Progenitor cell of endocrine pancreas (in vitro differentiated cells): Measurements from ENCODE around the gene ADSS1. TPM values are rescaled to one million over a fixed set of nuclear protein-coding genes. Genes with fewer than 3 reads are reported as not detected.
A peak's percentile ranks its signal among the peaks of the same experiment; 100 is the strongest.
"Not testable (repeated sequence)": the region's sequence is repeated elsewhere in the genome, so short reads cannot be mapped to it uniquely, and the experiment has no call there.

Experiments used
- DNase-seq: peaks from one replicate; pipeline ENCODE4 v3.0.0; 2021; ENCODE audit warnings: low spot score; ENCODE audit not compliant: unreplicated experiment
- H3K27ac Mint-ChIP-seq: 2 replicates; pipeline ENCODE4 v1.8.0; 2021; ENCODE audit warnings: mild to moderate bottlenecking, moderate library complexity, mixed read lengths
- H3K27me3 Mint-ChIP-seq: 2 replicates; pipeline ENCODE4 v1.8.0; 2021; ENCODE audit warnings: mixed read lengths
- H3K36me3 Mint-ChIP-seq: 2 replicates; pipeline ENCODE4 v1.8.0; 2022; ENCODE audit warnings: mixed read lengths; ENCODE audit not compliant: insufficient read depth
- H3K4me1 Mint-ChIP-seq: 2 replicates; pipeline ENCODE4 v1.8.0; 2021; ENCODE audit warnings: low read depth, mixed read lengths
- H3K4me3 Mint-ChIP-seq: 2 replicates; pipeline ENCODE4 v1.8.0; 2021; ENCODE audit warnings: low read depth, mild to moderate bottlenecking, moderate library complexity, mixed read lengths
- H3K9me3 Mint-ChIP-seq: 2 replicates; pipeline ENCODE4 v1.8.0; 2021; ENCODE audit warnings: low read depth, mixed read lengths
- total RNA-seq: library from RNA; stranded (reverse); gene quantifications from 2 replicates; pipeline ENCODE4 v1.2.1, GENCODE V29; 2021
- TF ChIP-seq, protein P1 (sequence below): fragments of 200-600 bp; sonication (generic); IDR thresholded peaks from one replicate; pipeline ENCODE4 v1.5.0; 2021; ENCODE audit warnings: antibody characterized with exemption, mild to moderate bottlenecking; ENCODE audit not compliant: unreplicated experiment

Gene ADSS1
- total RNA-seq, 1 donor from 2014 or later = 8.9 TPM

DNA sequence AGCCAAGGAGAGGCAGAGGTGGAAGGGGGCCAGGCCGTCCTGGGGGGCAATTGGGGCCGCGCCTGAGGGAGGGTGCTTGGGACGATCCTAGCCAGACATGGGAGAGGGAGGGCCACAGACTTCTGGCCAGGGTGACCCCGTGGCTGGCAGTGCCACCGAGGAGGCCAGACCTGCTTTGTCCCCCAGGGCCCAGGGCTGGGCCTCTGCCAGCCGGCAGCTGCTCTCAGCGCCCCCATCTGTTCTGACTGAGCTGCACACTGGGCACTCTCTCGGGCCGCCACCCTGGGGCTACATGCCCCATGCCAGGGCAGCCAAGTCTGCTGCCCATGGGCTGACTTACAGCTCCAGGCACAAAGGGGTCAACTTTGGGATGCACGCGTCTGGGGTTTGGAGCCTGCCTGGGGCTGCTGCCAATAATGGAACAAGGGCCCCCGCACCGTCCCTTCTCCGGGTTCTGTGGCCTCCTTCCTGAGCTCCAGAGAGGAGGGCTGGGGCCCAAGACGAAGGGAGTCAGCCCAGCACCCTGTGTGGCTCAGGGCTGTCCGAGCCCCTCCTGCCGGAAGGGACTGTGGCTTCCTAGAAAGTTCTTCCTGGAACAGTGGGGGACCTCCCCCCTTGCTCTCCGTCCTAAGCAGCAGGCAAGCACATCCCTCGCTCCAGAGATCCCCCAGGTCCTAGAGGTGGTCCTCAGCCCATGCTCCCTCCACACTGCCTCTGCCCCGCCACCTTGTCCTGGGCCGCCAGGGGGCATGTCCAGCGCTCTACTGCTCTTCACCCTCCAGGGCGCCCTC, 1.1 kb downstream of the ADSS1 start:
- H3K4me3 Mint-ChIP-seq = peak overlapping the region; percentile 60
- TF ChIP-seq, protein P1, sequence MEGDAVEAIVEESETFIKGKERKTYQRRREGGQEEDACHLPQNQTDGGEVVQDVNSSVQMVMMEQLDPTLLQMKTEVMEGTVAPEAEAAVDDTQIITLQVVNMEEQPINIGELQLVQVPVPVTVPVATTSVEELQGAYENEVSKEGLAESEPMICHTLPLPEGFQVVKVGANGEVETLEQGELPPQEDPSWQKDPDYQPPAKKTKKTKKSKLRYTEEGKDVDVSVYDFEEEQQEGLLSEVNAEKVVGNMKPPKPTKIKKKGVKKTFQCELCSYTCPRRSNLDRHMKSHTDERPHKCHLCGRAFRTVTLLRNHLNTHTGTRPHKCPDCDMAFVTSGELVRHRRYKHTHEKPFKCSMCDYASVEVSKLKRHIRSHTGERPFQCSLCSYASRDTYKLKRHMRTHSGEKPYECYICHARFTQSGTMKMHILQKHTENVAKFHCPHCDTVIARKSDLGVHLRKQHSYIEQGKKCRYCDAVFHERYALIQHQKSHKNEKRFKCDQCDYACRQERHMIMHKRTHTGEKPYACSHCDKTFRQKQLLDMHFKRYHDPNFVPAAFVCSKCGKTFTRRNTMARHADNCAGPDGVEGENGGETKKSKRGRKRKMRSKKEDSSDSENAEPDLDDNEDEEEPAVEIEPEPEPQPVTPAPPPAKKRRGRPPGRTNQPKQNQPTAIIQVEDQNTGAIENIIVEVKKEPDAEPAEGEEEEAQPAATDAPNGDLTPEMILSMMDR = no peak
- no peak for DNase-seq
- H3K4me1 Mint-ChIP-seq = peaks cover 5% of the 10 kb centered on the region
- H3K27me3 Mint-ChIP-seq = peaks cover 14% of the 10 kb centered on the region
- H3K36me3 Mint-ChIP-seq = no peaks in the 10 kb centered on the region
- no peak overlapping the region for H3K27ac Mint-ChIP-seq
- no peaks in the 10 kb centered on the region for H3K9me3 Mint-ChIP-seq

DNA sequence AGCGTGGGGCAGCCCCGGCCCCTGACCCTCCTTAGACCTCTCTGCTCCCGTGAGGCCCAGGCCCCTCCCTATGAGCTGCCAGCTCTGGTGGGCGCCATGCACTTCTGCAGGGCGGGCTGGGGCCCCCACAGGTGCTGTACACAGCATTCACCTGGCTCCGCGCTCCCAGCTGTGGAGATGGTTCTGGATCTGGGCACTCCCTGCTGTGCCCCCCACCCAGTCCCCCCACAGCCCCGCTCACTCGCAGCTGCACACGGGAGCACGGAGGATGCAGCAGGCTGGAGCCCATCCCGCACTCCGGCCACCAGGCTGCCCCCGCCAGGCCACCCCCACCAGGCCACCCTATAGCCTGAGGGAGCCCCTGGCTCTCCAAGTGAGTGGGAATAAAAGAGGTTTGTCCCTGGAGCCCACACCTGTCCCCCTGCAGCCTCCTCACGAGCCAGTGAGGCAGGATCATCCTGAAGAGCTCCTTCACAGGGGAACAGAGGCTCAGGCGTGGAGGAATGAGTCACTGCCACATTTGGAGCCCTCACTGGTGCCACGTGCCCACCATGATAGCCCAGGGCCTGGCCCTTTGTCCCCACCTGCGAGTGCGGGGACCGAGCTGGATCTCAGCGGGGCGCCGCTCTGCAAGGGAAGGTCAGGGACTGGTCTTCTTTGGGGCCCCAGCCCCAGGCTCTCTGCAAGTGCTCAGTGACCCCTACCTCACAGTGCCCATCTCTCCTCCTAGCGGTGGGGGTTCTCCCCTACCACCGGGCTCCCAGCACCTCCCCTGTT, 1.9 kb downstream of the ADSS1 start:
- H3K4me3 Mint-ChIP-seq = no peak overlapping the region
- peaks cover 14% of the 10 kb centered on the region for H3K27me3 Mint-ChIP-seq

GRCh38 chr14:104726600-104727451, 2.8 kb downstream of the ADSS1 start:
- Mint-ChIP-seq H3K27me3 (peaks cover 14% of the 10 kb centered on the region), H3K9me3 (no peaks in the 10 kb centered on the region), H3K27ac (no peak overlapping the region), H3K36me3 (no peaks in the 10 kb centered on the region), H3K4me1 (peaks cover 3% of the 10 kb centered on the region), H3K4me3 (no peak overlapping the region)
- TF ChIP-seq, protein P1 = peak; percentile 39
- no peak for DNase-seq

More for the DNA sequence above, 1.9 kb downstream of the ADSS1 start:
- Mint-ChIP-seq H3K4me1 (peaks cover 5% of the 10 kb centered on the region), H3K36me3 (no peaks in the 10 kb centered on the region), H3K27ac (no peak overlapping the region), H3K9me3 (no peaks in the 10 kb centered on the region)
- TF ChIP-seq, protein P1 = peak; percentile 44
- no peak for DNase-seq

DNA sequence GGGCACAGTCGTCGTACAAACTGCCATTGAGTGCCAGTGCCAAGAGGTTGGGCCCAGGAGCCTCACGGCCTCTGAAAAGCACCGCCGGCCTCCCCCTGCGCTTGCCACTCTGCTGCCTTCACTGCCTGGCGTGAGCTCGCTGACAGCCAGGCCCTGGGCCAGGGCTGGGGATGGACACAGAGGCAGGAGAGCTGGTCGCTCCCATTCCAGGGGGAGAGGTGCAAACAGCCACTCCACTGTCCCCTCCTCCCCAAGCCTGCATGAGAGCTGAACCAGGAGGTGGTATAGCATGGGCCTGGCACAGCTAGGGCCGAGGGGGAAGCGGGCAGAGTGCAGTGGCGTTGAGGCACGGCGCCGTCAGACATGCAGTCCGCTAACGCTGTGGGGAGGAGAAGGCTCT, 4.6 kb downstream of the ADSS1 start:
- no peaks in the 10 kb centered on the region for H3K9me3 Mint-ChIP-seq
- H3K27me3 Mint-ChIP-seq = peaks cover 14% of the 10 kb centered on the region
- H3K4me1 Mint-ChIP-seq = peaks cover 3% of the 10 kb centered on the region
- no peak for DNase-seq
- TF ChIP-seq, protein P1 = no peak
- H3K36me3 Mint-ChIP-seq = no peaks in the 10 kb centered on the region
- no peak overlapping the region for H3K27ac Mint-ChIP-seq
- no peak overlapping the region for H3K4me3 Mint-ChIP-seq

- peaks cover 14% of the 10 kb centered on the region for H3K27me3 Mint-ChIP-seq
- not testable (repeated sequence) for H3K36me3 Mint-ChIP-seq, DNase-seq, H3K9me3 Mint-ChIP-seq, H3K4me1 Mint-ChIP-seq, H3K27ac Mint-ChIP-seq, H3K4me3 Mint-ChIP-seq
These were observed 5.3 kb downstream of the ADSS1 start for GRCh38 chr14:104729176-104729834.
